Lower leg skin (tissue), 3 donors: ENCODE data around the gene TBKBP1.

Experiments used
- CTCF ChIP-seq, 3 donors: fragments of 450-650 bp; IDR thresholded peaks; one replicate each; pipeline ENCODE4 v1.5.1; 2016; ENCODE audit warnings: antibody characterized with exemption in 3 of 3, mild to moderate bottlenecking in 3 of 3, moderate library complexity in 2 of 3
- POLR2A ChIP-seq, 2 donors: fragments of 450-650 bp; IDR thresholded peaks; one replicate each; pipeline ENCODE4 v1.6.1; 2016 to 2017; ENCODE audit warnings: antibody characterized with exemption in 2 of 2, mild to moderate bottlenecking in 1 of 2, moderate library complexity in 1 of 2

GRCh38 chr17:47741793-47742145 lies 47.8 kb downstream of the TBKBP1 start:
- TF ChIP-seq CTCF (IDR thresholded peaks at IDR 0.05) = no peak
- TF ChIP-seq POLR2A (IDR thresholded peaks at IDR 0.05) = no peak
